HAP-1 (cell line): Measurements from ENCODE around the gene DPEP3.

Source experiments
- DNase-seq, 2 experiments: peaks; one replicate each; pipeline ENCODE4 v3.0.0-alpha.2; 2016 to 2020; ENCODE audit warnings: low spot score in 2 of 2
- H3K27me3 ChIP-seq: fragments of 250-450 bp; sonication (Bioruptor Pico); 2 replicates; pipeline ENCODE4 v1.5.1; 2020; ENCODE audit warnings: low read depth, mild to moderate bottlenecking, moderate library complexity
- H3K36me3 ChIP-seq: fragments of 250-450 bp; sonication (Bioruptor Pico); replicated peaks from 2 replicates; pipeline ENCODE4 v1.5.1; 2020; ENCODE audit warnings: mild to moderate bottlenecking
- H3K4me1 ChIP-seq: fragments of 250-450 bp; sonication (Bioruptor Pico); 2 replicates; pipeline ENCODE4 v1.5.1; 2020; ENCODE audit warnings: mild to moderate bottlenecking
- H3K4me3 ChIP-seq: fragments of 250-450 bp; sonication (Bioruptor Pico); 2 replicates; pipeline ENCODE4 v1.5.1; 2020; ENCODE audit warnings: mild to moderate bottlenecking, moderate library complexity
- H3K9me3 ChIP-seq: fragments of 250-450 bp; sonication (Bioruptor Pico); 2 replicates; pipeline ENCODE4 v1.5.1; 2020; ENCODE audit warnings: mild to moderate bottlenecking, moderate library complexity
- in situ Hi-C: fragments of 300-500 bp; cut with MboI; formaldehyde crosslinking; loops from 3 replicates; pipeline ENCODE4 v1.14.3; 2020; ENCODE audit warnings: low sequenced_read_pairs, inconsistent platforms, mixed read lengths

Gene DPEP3

DNA sequence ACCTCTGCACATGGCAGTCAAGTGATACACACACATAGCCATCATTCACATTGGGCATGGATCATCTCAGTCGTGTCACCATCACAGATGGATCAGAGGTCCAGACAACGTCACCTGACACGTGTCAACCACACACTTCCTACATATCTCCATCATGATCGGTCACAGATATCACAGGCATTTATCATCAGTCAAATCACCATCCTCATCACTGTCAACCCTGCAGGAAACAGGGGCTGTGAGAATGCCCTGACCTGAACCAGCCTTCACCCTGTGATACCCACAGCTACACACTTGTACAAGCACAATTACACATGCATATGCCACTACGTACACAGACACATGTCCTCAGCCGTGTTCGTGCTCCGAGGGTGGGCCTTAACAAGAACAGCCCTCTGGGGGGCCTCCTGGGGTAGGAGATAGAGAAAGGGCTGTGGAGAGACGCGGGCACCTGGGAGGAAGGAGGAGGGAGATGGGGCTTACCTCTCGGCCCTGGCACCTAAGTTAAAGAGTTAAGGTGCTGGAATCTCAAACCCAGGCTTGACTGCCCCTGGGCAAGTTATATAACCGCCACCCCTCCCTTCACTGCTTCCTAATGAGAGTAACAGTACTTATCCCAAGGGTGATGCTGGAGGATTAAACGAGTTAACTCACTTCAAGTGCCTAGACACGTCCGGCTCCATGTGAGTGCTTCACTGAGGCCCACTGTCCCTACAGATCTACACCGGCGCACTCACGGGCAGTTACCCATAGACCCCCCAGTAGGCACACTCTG lies 12.9 kb downstream of the DPEP3 start:
- Histone ChIP-seq H3K4me3 (peak overlapping the region; percentile 59), H3K36me3 (peaks cover 6% of the 10 kb centered on the region), H3K27me3 (no peaks in the 10 kb centered on the region), H3K9me3 (no peaks in the 10 kb centered on the region), H3K4me1 (peaks cover 9% of the 10 kb centered on the region)
- peak in 1 of 2 experiments; percentile 9 for DNase-seq
- in situ Hi-C loops = no loop called here

DNA sequence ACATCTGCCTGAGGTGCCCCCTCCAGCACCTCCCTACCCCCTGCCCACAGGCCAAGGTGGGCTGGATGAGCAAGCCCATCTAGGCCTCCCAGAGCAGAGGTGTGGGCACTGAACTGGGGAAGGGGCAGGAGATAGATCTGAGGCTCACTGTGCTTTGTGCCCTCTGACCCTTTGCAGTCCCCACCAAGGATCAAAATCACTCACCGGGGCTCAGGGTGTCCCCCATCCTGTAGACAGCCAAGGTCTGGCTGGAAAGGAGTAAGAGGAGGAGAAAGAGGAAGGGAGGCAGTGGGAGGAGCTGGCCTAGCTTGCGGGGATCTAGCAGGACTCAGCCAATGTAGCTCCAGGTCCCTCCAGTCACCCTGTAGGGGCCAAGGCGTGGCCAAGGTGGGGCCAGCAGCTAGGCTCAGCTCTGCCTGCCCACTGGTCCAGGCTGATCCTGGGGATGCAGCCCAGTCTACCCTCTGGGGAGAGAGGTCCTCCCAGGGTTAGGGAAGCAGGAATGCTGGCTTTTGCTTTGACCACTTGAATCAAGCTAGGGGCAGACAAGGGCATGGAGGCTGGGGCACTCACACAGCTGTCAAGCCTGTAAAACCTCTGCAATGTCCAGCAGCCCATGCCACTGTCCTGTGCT lies 13.6 kb downstream of the DPEP3 start:
- Histone ChIP-seq H3K27me3 (no peaks in the 10 kb centered on the region), H3K4me3 (peak overlapping the region; percentile 59), H3K36me3 (peaks cover 11% of the 10 kb centered on the region), H3K4me1 (peaks cover 9% of the 10 kb centered on the region), H3K9me3 (no peaks in the 10 kb centered on the region)
- DNase-seq = peak in 1 of 2 experiments; percentile 63
- in situ Hi-C loops = no loop called here

DNA sequence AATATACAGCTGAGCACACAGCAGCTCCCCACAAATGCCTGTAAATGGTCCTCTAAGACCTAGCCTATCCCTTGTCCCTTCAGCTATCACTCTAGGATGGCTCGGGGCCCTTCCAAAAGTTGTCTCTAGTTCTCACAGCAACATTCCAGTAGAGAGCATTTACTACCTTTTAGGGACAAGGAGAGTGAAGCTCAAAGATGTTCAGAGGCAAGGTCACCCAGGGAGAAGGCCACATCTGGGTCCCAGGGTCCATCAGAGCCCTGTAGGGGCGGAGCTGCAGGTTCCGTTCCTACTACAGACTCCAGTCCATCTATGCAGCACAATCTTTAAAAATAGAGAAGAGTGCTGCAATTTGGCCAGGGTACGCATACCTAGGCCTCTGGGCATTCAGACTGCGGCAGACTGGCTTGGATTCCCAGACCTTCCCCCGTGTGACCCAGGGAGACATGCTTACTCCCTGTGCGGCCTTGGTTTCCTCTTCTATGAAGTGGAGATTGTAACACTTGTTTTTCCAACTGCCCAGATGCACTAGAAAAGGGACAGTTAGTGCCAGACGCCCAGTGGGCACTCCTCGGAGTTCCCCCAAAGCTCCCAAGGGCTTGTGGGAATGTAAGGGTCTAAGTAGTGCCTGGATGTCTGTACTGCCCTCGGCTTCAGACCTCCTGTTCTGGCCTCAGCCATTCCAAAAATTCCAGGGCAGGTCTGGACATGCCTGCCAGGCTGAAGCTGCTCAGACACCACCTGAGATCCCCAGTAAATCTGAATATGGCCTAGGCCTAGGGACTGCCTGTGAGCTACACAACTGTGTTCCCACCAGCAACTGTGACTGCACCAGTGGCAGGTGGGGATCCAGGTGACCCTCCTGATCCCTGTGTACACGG lies 14.4 kb downstream of the DPEP3 start:
- Histone ChIP-seq H3K36me3 (peaks cover 18% of the 10 kb centered on the region), H3K9me3 (no peaks in the 10 kb centered on the region), H3K4me1 (peaks cover 9% of the 10 kb centered on the region), H3K27me3 (no peaks in the 10 kb centered on the region), H3K4me3 (no peak overlapping the region)
- in situ Hi-C loops = no loop called here
- peak in 1 of 2 experiments; percentile 57 for DNase-seq

DNA sequence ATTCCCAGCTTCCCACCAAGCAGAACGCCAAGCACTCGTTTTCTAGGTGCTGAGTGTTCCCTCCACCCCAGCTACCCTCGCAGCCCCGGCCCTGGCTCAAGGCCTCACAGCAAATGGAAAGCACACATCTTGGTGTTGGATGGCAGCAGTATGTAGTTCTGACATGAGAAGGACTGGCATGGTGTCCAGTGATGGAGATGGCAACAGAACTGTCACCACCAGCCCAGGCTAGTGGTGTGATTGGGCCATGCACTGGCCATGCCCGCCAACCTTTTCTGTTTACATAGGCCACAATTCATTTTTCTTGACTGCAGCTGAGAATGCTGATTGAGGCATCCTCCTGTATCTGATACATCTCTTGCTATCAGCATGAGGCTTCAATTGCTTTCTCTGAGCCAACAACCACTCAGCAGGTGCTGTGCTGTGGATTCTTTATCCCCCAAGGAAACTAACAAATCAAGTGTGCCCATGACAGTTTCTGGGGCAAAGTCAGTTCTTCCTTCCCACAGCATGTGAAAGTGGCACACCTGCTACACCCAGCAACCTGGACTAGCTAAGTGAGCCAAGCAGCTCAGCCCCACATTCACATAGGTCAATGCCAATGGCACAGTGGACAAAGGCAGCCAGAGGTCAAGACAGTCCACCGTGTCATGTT lies 15.7 kb downstream of the DPEP3 start:
- no peak overlapping the region for H3K4me3 ChIP-seq
- peaks cover 9% of the 10 kb centered on the region for H3K4me1 ChIP-seq
- no peaks in the 10 kb centered on the region for H3K27me3 ChIP-seq
- no peaks in the 10 kb centered on the region for H3K9me3 ChIP-seq
- no peak for DNase-seq
- peaks cover 20% of the 10 kb centered on the region for H3K36me3 ChIP-seq
- in situ Hi-C loops = no loop called here

DNA sequence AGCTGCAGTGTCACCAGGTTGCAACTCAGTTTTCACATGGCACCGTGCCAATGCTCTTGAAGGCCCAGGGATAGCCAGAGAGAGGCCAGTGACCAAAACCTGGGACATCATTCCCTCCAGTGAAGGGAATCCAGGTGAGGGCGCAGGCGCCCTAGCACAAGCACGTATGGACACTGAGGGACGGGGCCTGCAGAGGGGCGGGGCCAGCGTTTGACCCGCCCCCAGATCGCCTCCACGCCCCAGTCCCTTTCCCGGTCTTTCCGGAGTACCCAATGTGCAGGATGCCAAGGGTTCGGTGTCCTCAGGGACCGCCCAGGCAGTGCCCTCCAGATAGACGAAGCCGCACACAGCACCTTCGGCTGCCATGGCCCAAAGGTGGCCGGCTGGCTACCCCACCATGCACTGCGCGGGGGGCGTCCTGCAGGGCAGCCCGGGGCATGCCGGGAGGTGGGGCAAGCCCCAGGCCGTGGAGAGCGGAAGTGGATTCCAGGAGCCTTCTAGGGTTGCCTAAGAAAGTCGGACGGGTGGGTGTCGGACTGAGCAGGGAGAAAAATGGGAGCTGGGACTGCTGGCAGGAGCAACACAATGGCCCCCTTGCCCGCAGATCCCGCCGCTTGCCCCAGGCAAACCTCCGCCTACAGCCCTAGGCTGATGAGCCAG lies 16.5 kb downstream of the DPEP3 start:
- Histone ChIP-seq H3K4me3 (no peak overlapping the region), H3K36me3 (peaks cover 22% of the 10 kb centered on the region), H3K27me3 (no peaks in the 10 kb centered on the region), H3K4me1 (peaks cover 9% of the 10 kb centered on the region), H3K9me3 (no peaks in the 10 kb centered on the region)
- in situ Hi-C loops = no loop called here
- DNase-seq = no peak

DNA sequence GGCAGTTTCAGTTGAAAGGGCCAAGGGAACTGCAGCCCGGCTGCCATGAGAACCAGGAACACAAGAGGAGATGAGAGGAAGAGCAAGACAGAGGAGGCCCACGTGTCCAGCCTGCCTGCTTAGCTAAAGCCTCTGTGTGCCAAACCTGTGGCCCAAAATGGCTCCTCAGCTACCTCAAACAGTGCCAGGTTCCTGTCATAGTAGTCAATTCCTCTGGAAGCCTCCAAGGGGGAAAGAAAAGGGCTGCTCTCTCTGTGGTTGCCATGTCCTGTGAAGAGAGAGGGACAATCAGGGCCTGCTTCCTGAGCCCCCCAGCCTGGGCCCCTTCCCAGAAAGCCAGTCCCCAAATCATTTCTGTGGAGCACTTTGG lies 17.0 kb downstream of the DPEP3 start:
- in situ Hi-C loops = no loop called here
- H3K27me3 ChIP-seq = no peaks in the 10 kb centered on the region

DNA sequence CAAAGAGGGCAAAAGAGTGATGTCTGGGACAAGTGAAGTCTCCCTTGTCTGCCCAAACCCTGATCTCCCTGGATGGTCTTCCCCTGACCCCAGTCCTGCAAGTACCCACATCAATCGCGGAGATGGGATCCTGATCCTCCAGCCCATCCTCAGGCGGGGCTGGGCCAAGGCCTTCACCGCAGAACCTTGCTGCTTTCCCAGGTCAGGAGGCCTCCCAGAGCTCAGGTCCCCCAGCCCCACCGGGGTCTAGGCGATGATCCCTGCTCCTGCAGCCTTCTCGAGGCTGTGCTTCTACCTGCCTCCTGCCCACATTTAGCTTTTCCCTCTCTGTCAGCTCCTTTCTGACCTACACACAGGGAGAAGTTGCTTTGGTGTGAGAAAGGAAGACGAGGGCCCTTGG lies 18.2 kb downstream of the DPEP3 start:
- Histone ChIP-seq H3K9me3 (no peaks in the 10 kb centered on the region), H3K27me3 (no peaks in the 10 kb centered on the region), H3K36me3 (peaks cover 31% of the 10 kb centered on the region), H3K4me1 (peaks cover 5% of the 10 kb centered on the region), H3K4me3 (no peak overlapping the region)
- in situ Hi-C loops = no loop called here
- no peak for DNase-seq

More for the DNA sequence above, 17.0 kb downstream of the DPEP3 start:
- H3K36me3 ChIP-seq = peaks cover 27% of the 10 kb centered on the region
- no peaks in the 10 kb centered on the region for H3K9me3 ChIP-seq
- H3K4me3 ChIP-seq = no peak overlapping the region
- no peak for DNase-seq
- H3K4me1 ChIP-seq = peaks cover 9% of the 10 kb centered on the region

DNA sequence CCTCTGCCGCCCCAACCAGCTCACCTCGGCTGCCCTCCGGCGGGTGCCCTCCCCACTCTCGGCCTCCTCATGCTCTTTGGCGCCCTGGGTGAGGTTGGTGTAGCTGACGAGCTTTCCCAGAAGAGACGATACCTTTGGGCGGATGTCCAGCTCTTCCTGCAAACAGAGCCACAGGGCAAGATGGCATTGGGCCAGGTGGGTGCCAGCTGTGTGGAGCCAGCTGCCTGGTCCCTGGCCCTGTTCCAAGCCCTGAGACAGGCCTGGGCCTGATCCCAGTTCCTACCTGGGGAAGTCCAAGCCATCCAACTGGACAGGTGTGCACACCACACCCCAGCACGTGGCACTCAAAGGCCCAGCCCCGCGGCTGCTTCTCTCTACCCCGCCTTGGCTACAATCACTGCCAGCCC lies 18.7 kb downstream of the DPEP3 start:
- in situ Hi-C loops = no loop called here
- H3K36me3 ChIP-seq = peaks cover 31% of the 10 kb centered on the region
- H3K4me1 ChIP-seq = no peaks in the 10 kb centered on the region; the same call in 1 of the 2 replicates
- no peak for DNase-seq
- no peak overlapping the region for H3K4me3 ChIP-seq
- no peaks in the 10 kb centered on the region for H3K9me3 ChIP-seq
- H3K27me3 ChIP-seq = no peaks in the 10 kb centered on the region

DNA sequence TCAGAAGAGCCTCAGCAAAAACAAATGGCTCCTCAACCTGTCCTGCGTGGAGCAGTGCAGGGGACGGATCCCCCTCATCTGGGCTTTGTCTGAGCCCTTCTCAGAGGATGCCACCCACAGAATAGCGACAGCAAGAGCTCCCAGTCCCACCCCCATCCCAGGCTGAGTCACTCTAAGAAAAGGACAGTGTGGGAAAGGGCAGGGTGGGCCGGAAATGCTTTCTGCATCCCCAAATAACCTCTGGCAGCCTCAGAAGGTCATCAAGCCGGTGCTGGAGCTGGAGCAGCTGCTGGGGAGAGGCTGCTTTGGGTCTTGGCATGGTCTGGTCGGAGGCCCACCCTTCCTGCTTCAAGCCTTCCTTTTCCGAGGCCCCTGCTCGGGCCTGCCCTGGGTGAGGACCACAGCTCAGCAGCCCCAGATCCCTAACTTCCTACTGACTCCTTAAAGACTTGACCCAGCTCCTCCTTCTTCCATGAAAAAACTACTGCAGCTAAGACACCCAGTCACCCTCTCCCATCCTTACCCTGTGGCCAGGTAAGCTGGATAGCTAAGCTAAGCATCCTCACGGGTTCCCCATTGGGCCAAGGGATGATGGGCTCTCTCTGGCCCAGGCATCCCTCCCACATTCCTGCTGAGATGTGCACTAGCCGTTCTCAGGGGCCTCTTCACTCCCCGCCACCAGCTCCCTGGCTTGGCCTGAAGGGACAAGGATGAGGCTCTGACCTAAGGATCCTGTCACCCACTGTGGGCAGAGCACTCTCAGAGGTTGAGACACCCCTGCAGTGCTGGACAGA lies 20.6 kb downstream of the DPEP3 start:
- Histone ChIP-seq H3K4me1 (no peaks in the 10 kb centered on the region), H3K4me3 (no peak overlapping the region), H3K36me3 (peaks cover 39% of the 10 kb centered on the region), H3K27me3 (no peaks in the 10 kb centered on the region), H3K9me3 (no peaks in the 10 kb centered on the region)
- in situ Hi-C loops = no loop called here
- DNase-seq = no peak

DNA sequence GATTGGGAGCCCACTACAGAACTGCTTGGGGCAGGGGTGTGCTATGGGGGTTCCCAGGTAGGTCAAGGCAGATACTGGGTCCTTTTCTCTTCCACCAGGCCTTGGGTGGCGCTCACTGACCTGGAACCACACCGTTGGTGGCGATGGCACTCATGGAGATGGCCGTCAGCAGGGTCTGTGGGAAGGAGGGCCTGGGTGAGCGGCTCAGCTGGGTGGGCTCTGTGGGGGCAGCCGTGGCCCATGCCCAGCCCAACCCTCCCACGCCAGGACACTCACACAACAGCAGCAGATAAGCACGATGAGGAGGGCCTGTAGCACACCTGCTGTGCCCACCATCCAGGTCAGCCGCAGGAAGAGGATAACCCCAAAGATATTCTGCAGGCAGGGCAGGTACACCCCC lies 22.7 kb downstream of the DPEP3 start:
- in situ Hi-C loops = no loop called here
- H3K4me1 ChIP-seq = no peaks in the 10 kb centered on the region
- H3K4me3 ChIP-seq = no peak overlapping the region
- DNase-seq = no peak
- peaks cover 48% of the 10 kb centered on the region for H3K36me3 ChIP-seq
- H3K27me3 ChIP-seq = no peaks in the 10 kb centered on the region
- no peaks in the 10 kb centered on the region for H3K9me3 ChIP-seq

DNA sequence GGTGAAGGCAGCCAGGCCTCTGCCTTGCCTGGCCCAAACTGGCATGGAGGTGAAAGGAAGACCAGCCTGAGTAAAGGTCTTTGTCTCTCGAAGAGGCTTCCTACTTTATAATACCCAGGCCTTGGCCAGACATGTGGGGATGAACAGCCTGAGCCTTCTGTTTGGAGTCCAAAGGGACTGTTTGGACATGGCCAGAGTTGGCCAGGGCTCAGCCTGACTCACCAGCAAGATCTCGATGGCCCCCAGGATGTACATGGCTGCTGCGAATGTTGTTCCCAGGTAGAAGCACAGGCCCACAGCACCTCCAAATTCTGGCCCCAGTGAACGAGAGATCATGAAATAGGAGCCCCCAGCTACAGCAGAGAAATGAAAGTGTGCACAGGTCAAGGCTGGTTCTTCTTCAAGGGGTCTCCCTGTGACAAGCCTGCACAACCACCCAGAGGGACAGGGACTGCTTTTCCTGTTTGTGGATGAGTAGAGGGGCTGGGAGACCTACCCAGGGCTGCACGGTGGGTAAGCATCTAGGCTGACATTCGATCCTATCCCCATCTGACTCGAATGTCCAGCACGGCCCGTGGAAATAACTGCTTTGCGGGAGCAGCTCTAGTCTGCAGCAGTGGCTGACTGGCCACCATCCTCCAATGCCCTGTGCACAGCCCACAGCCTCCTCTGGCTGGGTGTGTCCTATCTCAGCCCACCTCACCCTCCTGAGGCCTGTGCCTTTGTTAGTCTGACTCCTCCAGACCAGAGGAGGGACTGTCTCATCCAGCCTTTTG lies 25.7 kb downstream of the DPEP3 start:
- no peaks in the 10 kb centered on the region for H3K9me3 ChIP-seq

More for the DNA sequence above, 25.7 kb downstream of the DPEP3 start:
- Histone ChIP-seq H3K4me1 (no peaks in the 10 kb centered on the region), H3K36me3 (peaks cover 45% of the 10 kb centered on the region), H3K4me3 (no peak overlapping the region), H3K27me3 (no peaks in the 10 kb centered on the region)
- DNase-seq = no peak
- in situ Hi-C loops = no loop called here
